HUDEP-2 (cell line): ENCODE data around the gene DCAF4.
A peak's percentile ranks its signal among the peaks of the same experiment; 100 is the strongest.

Experiments
- DNase-seq, 76 experiments: peaks; one replicate each; lab custom pipeline; 2025; ENCODE audit not compliant: unreplicated experiment in 76 of 76; lab: John Stamatoyannopoulos, UW

DCAF4 gene

GRCh38 chr14:72893636-72894322 lies 32.5 kb upstream of the DCAF4 start, which contains the start of gene DPF3:
Gene DPF3 (minus strand): TSS chr14:72894101. CDS start chr14:72894088, 13 bp downstream.
- peak in 75 of 76 experiments; percentile 36 to 98 (median 93) for DNase-seq

DNA sequence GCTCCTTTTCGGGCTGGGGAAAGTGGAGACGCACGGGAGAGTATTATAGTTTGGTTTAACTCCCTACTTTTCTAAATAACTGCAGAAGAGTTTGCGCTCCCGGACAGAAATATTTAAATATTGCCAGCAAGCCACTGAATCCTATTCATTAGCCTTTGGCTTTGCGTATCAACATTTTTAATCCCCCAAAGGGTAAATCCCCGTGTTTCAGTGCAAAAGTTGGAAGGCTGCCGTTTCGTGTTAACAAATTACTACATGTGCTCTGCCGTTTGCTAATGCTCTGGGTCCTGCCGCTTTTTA lies 32.0 kb upstream of the DCAF4 start:
- no peak for DNase-seq

DNA sequence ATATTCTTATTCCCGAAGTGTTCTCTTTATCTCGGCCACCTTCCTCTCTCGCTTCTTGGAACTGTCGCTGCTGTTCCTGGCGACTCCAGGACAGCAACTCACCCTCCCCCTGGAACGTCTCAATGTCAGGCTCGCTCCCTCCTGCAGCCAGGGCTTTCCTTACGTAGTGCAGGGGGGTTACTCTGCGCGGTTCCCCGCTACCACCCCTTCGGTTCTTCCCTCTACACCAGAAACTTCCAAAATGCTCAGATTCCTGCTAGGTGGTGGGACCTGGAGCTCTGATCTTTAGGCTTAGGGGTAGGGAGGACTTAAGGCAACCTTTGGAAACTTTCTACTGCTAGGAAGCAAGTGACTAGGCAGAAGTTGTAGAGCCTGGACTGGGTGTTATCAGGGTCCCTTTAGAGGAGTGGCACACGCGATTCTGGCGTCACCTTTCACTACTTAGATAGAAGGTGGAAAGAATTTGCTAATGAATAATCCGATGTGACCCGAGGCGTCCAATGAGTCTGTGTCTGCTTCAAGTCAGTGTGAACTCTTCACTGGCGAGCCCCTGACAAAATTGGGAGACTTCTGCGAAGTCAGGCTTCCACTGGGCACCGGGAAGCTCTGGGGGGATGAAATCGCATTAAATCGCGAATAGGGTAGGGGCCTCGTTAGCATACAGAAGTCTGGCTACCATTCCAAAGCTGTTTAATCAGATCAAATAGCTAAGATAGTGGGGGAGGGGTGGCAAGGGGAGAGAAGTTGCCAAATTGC lies 31.5 kb upstream of the DCAF4 start:
- peak in 28 of 76 experiments; percentile 3 to 50 (median 24) for DNase-seq

- no peak for DNase-seq
Measured at GRCh38 chr14:72898448-72898847, 27.8 kb upstream of the DCAF4 start.

- no peak for DNase-seq
Measured at GRCh38 chr14:72901361-72901760, 24.9 kb upstream of the DCAF4 start.

DNA sequence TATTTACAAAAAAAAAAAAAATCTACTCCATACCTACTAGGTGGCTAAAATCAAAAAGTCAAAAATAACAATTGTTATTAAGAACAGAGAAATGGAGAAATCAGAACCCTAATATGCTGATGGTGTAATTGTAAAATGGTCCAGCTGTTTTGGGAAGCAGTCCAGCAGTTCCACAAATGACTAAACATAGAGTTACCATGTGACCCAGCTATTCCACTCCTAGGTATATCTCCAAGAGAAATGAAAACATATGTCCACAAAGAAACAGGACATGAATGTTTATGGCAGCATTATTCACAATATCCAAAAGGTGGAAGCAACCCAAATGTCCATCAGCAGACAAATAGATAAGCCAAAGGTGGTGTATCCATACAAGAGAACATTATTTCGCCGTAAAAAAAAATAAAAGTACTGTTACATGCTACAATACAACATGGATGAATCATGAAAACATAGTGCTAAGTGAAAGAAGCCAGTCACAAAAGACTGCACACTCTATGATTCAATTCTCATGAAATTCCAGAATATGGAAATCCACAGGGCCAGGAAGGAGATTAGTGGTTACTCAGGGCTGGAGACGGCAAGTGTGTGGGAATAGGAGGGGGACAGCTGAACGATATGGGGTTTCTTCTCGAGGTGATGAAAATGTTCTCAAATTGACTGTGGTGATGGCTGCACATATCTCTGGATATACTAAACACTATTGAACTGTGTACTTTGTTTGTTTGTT lies 23.3 kb upstream of the DCAF4 start:
- no peak for DNase-seq

DNA sequence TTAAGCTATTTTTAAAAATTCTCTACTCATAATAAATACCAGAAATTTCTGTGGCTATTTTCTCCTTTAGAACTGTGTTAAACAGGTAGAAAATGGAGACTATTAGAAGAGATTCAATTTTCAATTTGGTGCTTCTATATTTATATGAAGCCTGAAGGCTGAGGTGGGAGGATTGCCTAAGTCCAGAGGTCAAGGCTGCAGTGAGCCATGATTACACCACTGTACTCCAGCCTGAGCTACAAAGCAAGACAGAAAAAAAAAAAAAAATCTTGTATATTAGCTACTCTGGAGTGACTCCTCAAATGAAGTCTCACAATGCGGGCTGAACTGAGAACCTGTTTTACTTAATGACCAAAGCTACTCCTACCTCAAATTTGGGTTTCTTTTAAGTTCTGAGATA lies 22.5 kb upstream of the DCAF4 start:
- DNase-seq, result no peak

DNA sequence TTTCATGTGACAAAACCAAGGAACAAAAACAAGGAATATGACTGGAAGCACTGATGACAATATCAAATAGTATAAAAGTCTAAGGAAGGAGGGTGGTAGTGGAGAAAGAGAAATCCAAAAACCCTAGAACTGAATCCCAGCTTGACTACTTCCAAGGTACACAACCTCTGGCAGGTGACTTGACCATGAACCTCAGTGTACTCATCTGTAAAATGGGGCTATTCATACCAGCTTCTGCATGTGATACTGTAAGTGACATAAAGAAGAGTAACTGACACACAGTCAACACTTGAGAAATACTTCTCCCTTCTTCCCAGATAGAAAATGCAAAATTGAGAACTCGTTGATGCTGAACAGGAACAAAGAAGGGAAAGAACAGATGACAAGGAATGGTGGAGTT lies 22.0 kb upstream of the DCAF4 start:
- no peak for DNase-seq

GRCh38 chr14:72904840-72905561 lies 21.3 kb upstream of the DCAF4 start:
- peak in 51 of 76 experiments; percentile 7 to 74 (median 38) for DNase-seq

DNA sequence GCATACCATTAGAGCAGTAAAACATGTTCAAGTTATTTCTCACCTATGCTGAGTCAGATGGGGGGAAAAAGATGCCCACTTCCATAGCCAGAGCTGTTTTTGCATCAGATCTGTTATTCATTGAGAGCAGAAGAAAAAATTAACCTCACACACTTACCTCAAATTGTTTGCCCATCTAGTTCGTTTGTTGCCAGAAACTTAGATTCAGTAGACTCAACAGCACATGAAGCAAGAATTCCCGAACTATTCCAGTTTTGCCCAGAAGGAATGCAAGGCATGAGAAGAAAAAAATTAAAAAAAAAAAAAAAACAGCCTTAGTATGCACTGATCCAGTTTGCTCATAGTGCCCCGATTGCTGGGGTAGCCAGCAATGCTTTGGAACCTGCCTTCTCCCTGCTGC lies 19.9 kb upstream of the DCAF4 start:
- DNase-seq, result no peak

- DNase-seq, result peak in 2 of 76 experiments; percentile 3 to 4
Measured at GRCh38 chr14:72906879-72907278, 19.4 kb upstream of the DCAF4 start.

GRCh38 chr14:72907886-72908285 lies 18.4 kb upstream of the DCAF4 start:
- peak in 1 of 76 experiments; percentile 6 for DNase-seq

DNA sequence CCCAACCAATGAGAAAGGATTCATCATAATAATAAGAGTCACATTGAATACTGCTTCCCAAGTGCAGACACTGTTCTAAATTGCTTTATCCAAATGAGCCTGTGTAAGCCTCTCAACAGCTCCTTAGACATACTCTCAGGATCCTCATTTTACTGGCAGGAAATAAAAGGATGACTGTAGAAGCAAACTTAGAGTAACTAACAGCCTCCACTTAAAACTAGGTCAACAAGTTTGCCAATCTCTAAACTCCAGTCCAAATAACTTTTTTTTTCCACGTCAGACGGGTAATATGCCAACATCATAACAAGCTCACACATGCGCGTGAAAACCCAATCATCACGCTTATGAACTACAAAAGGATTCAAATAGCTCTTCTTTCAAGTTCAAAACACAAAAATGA lies 17.1 kb upstream of the DCAF4 start:
- no peak for DNase-seq

GRCh38 chr14:72913809-72914208 lies 12.5 kb upstream of the DCAF4 start:
- no peak for DNase-seq

GRCh38 chr14:72916174-72916573 lies 10.1 kb upstream of the DCAF4 start:
- no peak for DNase-seq

GRCh38 chr14:72917094-72917802 lies 9.0 kb upstream of the DCAF4 start:
- DNase-seq, result no peak

DNA sequence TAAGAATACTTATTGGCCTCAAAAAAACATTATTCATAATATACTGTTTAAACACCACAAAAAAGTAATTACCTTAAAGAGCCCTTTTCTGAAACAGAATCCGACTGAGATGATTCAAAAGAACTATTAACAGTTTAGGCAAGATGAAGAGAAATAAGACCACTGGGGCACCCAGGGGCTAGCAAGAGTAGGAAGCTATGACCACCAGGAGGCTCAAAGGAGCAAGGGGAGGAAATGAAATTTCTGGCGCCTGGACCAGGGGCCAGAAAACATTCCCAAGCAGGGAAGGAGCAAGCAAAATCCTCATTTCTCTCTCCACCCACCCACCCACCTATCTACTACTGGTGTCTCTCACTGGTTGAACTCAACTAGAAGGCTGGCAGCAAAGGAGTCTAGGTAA lies 6.3 kb upstream of the DCAF4 start:
- DNase-seq, result no peak

DNA sequence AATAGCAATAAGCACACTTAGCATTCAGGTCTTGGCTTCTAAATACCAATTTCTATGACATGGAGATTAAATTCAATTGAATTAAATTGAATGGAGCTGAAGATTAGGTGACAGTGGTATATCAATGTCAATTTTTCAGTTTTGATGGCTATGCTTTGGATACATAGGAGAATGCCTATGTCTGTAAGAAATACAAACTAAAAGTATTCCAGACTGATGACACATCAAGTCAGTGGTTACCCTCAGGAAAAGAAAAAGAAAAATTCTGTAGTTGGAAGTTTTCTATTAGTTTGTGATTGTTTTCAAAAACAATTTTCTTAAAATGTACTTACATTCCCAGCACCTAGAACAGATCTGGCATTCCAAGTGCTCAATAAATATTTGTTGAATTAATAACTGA lies 4.9 kb upstream of the DCAF4 start:
- DNase-seq, result no peak

- peak in 40 of 76 experiments; percentile 4 to 67 (median 33) for DNase-seq
Measured at GRCh38 chr14:72924337-72924736, 1.9 kb upstream of the DCAF4 start.

DNA sequence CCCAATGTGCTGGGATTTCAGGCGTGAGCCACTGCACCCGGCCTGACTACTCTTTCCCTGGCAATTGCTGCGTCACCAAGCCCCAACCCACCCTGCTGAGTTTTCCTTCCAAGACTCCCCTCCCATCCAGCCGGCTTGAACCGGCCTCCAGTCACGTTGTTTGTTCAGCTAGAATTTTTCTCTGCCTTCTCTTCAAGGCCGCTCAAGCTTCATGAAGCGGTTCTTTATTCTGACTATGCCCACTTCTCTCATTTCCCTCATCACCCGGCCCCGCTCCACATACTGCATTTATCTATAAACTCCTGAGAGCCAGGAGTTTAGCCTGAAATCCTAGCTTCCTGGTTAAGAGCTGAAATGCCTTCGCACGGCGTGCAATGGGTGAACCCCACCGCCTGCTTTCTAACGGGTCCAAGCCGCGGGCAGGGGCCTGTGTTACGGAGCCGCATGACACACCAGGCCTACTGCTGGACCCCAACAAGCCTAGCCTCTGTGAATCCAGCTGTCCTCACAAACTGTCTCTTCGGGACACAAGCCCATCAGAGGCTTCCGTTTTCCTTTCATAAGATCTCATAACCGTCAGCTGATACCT lies 999 bp upstream of the DCAF4 start:
- no peak for DNase-seq
